Measurements from ENCODE around the gene ZBTB43.

ZBTB43 gene

DNA sequence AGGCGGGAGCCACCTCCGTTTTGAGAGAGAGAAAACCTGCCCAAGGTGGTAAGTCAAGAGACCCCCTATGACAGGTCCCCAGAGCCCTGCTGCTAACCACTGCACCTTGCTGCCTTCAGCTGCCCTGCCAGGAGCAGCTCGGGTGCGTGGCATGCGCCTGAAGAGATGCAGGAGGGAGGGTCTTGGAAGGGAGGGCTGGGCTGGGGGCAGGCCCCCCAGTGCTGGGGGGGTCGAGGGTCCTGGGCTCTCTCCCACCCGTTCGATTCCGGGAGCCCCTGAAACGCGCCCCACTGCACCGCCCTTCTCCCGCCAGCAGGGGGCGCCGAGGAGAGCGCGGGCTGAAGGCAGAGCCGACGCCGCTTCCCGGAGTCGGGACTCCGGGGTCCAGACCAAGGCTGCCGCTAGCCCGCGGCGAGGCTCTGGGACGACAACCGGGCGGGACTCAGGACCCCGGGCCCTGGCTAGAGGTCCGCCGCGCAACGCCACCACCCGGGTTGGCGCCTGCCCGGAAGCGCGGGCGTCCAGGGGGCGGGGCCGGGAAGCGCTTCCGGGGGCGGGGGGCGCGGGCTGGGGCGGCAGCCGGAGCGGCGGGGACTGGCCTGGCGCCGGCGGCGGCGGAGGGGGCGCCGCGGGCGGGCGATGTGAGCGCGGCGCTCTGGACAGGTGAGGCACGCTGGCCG lies 55.4 kb downstream of the ZBTB43 start, which contains the start of gene ZBTB34:
ZBTB34 (plus strand) TSS at position 563 of the 680 bp plus-strand sequence. CDS start 18,761 bp downstream, outside the sequence.
- DNase-seq: peak; percentile 59

DNA sequence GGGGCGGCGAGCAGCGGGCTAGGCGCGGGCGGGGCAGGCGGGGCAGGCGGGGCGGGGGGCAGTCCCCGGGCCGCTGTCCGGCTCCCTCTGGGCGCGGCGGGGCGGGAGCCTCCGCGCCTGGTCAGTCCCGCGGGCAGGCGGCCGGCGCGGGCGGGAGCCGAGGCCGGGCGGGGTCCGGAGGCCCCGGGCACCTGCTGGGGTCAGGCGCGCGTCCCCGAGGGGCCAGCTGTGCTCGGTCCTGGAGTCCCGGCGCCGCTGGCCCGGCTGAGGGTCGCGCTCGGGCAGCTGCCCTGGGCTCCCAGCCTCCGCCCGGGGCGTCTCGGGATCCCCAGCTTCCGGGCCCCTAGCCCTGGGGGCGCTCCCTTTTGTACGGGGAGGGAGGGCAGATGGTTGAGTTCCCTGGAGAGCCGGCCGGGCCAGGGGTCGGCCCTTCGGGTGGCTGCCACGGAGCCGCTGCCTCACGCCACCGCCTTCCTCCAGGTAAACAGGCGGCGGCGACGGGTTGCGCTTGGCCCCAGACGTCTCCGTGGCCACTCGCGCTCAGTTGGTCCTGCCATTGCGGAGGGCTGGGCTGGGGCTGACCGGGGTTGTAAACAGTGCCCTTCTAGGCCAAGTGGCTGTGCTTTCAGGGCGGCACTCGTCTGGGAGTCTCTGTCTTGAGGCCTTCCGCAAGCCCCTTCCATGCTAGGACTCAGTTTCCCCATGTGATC lies 56.1 kb downstream of the ZBTB43 start:
- DNase-seq: peak; percentile 3

DNA sequence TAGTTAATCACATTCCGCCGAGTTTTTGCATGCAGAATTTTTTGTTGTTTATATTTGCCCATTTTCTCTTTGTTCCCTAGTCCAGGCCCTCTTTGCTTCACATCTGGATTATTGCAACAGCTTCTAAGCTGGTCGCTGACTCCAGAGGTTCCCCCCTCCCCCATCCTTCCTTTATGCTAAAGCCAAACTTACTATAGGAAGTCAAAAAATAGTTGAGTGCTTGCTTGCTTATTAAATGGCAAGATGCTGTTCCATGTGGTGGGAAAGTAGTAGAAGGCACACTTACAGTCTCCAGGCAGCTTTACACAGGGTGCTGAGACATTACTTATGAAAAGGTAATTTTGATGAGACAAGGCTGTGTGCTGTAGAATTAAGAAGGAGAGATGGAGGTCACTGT lies 56.9 kb downstream of the ZBTB43 start:
- DNase-seq: peak; percentile 13

DNA sequence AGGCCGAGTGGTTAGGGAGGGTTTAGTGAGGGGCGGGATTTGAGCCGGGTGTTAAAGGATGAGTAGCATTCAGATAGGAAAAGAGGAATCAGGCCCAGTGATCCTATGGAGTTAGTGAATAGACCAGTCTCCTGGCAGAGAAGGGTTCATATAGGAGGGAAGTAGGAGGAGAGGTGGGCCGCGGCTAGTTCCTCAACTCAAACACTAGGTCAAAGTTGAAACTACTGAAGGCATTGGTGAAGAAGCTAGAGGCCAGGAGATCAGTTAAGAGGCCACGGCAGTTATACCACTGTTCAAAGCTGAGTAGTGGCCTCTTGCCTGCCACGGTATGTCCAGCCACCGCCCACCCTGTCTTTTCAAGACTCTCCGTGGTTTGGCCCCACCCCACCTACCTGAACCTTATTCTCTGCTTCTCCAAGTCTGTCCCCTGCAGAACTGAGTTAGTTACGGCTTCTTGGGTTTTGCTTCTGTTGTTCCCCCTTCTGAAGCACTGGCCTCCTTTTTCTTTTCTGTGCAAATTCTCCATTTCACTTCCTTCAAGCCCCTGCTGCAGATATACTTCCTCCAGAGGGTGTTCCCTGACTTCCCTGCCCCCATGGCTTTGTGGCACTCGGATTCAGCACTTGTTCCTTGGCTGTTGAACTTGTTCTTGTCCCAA lies 57.4 kb downstream of the ZBTB43 start:
- DNase-seq: peak; percentile 31

DNA sequence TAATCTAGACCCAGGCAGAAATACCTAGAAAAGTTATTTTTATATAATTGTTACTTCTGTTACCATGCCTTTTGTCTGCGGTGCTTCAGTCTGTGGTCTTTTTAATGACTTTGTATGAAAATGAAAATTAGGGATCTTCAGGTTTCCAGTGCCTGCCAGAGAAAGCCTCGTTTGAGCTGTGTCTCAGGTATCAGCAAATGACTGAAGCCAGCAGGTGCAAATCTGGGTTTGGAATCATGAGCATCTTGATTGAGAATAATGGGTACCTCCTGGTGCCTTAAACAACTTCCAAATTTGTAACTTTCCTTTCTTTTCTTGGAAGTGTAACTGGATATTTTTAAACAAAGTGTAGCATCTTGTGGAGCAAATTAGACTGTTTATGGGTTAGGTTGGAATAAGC lies 59.9 kb downstream of the ZBTB43 start:
- no peak for DNase-seq

DNA sequence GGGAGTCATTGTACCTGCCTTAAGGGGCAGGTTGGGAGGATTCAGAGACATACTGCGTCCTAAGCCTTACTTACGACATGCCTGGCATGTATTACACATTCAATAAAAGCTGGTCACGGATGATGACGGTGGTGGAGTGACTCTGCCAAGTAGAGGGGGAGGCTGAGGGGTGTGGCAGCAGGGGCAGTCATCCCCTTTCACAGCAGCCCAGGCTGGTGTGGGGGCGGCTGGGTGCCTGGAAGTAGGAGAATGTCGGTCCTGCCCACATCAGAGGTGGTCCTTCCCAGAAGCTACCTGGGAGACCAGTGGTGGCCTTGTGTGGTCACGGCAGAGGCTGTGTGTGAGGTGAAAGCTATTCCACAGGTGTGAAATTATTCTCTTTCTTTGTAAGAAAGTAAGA lies 64.5 kb downstream of the ZBTB43 start:
- DNase-seq: no peak

DNA sequence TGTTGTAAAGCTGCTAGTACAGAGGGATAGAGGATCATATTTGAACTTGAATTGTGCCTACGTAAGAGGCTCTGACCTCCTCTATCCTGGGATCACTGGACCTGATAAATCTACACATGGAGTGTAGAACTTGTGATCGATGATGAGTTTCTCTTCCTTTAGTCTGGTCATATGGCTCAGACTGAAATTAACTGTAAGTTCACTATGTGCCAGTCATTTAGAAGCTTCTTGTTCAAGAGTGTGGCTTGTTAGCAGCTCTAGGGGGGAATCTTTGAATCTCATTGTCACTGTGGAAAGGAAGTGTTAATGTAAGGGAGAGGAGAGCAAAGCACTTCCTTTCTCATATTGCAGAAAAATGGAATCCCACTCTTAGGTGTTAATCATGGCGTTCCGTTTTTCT lies 67.7 kb downstream of the ZBTB43 start:
- DNase-seq: no peak

DNA sequence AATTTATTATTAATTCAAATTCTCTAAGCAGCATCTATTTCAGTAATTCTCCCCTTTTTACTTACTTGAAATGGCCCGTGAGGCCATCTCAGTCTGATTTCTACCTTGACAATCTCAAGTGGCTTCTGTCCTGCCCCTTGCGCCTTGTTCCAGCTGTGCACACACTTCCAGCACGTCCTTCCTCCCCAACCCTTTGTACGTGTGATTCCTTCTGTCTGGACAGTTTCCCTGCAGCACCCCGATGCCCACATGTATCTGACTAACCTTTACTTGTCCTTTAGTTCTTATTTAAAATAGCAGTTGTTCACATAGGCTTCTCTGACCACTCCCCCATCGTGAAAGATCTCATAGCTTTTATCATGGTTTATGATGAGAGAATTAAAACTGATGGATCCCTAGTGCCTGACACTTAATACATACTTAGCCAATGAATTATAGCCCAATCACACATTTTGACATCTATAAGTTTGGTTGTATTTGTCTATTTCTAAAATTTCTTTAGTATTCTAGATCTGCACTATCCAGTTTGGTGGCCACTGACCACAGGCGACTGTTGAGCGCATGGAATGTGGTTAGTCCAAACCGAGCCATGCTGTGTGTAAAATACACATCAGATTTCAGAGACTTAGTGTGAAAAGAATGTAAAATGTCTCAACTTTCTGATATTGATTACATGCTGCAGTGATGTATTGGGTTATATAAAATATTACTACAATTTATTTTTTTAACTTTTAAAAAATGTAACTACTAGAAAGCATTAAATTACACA lies 69.9 kb downstream of the ZBTB43 start:
- no peak for DNase-seq

DNA sequence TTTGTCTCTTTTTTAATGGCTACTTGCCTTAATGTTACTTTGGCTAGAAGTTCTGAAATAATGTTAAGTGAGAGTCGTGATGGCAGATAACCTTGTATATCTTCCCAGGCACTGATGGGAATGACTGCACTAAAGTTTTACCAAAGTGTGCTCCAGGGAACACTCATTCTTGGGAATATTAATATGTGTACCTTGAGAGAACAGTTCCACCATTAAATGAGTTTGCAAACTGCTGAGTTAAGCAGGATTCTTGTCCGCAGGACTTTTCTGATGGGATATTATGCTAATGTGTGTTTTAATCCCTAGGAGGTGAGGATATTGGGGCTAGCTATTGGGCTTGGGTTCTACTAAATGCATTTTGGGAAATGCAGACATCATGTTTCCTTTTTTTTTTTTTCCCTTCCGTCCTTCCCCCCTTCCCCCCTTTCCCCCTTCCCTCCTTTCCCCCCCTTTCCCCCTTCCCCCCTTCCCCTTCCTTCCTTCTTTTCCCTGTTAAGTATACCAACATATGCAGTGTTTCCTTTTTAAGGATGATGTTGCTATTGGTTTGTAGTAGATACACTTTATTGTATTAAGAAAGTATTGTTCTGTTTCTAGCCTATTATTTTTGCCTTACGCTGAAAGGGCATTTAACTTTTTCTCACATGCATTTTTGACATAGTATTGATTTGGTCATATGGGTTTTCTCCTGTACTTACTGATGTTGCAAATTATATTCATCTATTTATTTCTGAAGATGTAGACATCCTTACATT lies 71.1 kb downstream of the ZBTB43 start:
- DNase-seq: no peak

DNA sequence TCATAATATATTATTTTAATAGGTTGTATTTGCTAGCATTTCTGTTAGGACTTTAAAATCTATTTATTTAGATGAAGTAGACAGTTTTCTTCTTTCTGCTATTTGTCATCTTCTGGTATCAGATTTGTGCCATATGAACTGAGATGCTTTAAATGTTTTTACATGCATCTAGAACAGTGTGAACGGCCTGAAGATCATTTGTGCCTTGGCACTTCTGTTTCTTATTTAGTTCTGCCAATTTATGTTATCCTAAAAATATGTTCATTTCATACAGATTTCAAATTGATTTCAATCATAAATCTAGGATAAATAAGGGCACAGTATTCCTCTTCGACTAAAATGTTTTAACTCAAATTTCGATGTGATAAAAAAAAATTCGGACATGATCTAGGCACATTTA lies 71.7 kb downstream of the ZBTB43 start:
- no peak for DNase-seq

DNA sequence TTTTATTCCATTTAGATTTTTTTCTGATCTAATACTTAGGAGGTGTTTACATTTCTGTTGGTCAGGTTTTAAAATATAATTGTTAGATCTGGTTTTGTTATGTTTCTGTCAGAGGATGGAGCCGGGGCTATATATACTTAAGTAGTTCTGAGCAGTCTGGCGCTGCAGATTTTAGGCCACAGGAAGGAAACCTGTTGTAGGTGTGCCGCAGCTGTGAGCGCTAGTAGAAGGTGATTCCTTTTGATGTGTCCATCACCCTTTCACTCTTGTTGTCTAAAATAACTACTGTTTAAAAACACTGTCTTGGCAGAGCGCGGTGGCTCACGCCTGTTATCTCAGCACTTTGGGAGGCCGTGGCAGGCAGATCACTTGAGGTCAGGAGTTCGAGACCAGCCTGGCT lies 72.6 kb downstream of the ZBTB43 start:
- no peak for DNase-seq

DNA sequence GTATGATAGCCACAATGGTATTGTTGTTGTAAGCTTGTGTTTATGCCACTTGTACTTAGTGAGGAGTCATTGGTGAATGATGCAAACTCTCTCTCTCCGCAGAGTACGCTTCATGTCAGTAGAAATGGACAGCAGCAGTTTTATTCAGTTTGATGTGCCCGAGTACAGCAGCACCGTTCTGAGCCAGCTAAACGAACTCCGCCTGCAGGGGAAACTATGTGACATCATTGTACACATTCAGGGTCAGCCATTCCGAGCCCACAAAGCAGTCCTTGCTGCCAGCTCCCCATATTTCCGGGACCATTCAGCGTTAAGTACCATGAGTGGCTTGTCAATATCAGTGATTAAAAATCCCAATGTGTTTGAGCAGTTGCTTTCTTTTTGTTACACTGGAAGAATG lies 74.4 kb downstream of the ZBTB43 start:
- DNase-seq: no peak

DNA sequence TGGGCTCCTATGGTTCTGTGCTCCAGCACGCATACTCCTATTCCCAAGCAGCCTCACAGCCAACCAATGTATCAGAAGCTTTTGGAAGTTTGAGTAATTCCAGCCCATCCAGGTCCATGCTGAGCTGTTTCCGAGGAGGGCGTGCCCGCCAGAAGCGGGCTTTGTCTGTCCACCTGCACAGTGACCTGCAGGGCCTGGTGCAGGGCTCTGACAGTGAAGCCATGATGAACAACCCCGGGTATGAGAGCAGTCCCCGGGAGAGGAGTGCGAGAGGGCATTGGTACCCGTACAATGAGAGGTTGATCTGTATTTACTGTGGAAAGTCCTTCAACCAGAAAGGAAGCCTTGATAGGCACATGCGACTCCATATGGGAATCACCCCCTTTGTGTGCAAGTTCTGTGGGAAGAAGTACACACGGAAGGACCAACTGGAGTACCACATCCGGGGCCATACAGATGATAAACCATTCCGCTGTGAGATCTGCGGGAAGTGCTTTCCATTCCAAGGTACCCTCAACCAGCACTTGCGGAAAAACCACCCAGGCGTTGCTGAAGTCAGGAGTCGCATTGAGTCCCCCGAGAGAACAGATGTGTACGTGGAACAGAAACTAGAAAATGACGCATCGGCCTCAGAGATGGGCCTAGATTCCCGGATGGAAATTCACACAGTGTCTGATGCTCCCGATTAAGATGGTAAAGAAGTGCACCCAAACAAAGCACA lies 75.5 kb downstream of the ZBTB43 start:
- no peak for DNase-seq

DNA sequence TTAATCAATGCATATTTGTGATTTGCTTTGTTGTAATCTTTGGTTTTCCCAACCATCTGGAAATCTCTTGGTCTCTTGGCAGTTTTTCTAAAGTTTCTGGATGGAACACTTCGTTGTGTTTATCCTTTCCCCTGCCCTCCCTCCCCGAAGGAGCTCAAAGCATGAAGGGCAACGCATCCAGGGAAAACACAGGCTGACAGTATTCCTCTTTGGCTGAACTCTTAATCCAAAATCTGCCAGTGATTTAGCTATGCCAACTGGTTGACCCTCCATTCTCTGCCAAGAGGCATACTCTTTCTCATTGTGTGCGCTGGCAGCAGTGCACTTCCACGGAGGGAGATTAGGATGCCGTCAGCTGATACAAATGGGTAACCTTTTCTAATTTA lies 76.1 kb downstream of the ZBTB43 start:
- DNase-seq: no peak

DNA sequence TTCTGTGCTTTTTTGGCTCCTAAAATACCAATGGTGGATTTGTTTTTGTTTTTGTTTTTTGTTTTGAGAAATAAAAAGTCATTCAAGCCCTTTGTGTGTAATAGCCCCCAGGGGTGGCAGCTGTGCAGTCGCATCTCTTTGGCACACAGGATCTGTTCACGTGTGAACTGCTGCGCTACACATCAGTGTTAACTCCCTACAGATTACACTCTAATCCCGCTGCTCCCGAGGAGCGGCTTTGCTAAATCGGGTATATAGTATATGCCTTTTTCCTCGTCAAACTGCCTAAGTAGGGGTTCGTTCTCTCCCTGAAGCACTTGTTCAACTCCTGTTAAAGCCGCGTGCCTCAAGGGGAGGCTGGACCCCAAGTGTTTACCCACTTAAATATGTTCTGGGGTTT lies 77.9 kb downstream of the ZBTB43 start:
- DNase-seq: no peak

DNA sequence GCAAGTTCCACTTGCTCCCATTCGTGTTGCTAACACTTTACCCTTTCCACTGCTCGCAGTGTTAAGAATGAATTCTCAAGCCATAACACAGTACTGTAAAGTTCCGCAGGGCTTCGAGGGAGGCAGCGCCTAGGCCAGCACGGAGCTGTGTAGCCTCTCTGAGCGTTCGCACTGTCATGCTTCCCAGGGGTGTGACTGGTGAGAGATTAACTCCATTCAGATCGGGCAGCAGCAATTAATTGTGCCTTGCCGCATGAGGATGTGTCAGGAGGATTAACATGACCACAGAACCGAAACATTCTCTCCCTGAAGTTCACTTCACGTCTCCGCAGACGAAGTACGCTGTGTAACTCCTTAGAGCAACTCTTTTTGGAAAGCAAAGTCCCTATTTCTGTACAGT lies 78.8 kb downstream of the ZBTB43 start:
- no peak for DNase-seq

DNA sequence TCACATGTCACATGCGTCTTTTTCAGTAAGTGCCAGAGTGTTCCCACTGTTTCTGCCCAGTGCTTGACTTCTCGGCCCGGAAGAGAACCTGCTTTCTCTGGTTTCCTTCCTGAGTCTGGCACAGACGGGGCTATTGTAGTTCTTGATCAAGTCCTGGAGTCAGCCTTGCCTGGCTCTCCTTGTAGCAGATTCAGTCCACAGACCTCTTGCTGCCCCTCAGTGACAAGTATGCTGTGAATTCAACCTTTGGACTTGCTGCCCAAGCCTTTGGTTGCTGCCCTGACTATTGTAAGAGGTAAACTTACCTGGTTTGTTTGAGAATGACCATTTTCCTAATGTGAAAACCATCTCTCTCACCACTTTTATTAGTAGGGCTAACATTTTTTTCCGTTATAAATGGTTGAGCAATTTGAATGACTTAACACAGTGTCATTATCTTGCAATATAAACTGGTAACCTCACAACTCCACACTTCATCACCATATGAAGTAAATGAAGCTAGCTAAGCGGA lies 80.3 kb downstream of the ZBTB43 start:
- DNase-seq: no peak

DNA sequence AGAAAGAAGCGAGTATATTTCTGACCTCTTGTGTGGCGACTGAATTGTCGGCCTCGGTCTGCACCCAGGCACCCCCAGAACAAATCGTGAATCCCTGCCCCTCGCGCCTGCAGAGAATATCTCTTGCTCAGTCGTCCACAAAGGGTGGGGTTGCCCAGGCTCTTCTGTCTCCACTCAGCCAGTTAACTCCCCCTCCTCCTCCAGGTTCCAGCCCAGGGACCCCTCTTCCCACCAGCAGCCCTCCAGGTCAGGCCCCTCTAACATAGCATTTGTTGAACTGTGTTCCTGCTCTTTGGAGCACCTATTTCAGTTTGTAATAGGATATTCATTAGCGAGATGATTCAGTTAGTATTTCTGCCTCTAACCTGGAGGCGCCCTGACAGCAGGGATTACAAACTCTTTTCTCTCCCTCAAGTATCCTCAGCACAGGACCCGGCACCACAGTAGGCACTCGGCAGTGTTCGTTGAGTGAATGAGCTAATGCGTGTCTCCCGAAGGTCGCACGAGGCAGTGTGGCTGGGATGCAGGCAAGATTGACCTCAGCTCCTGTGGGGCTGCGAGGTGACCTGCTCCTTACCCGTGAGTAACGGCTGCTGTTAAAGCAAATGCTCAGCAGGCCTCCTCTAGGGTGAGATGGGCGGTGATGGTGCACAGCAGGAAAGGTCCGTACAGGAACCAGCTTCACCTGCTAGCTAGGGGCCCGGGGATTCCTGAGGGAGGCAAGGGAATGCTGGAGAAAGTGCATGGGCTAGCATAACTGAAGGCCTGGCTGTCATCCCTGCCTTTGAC lies 81.4 kb downstream of the ZBTB43 start:
- no peak for DNase-seq

DNA sequence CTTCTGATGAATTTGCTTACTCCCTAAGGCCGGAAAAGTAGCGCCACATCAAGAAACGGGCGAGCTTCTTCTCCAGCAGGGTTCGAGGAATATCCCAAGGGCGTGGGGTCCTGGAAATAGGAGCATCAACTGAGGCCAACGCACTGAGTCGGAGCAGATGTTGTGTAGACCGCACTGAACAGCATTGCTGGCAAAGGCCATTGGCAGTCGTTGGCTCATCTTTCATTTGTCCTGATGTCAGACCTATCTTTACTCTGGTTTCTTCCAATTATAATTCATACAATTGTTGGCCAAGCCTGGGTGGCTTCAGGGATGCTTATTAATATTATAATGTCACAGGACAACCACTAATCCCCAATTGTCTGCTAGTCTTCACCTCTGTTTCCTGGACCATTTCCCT lies 82.1 kb downstream of the ZBTB43 start:
- DNase-seq: no peak
